Activated CD4-positive, CD25-positive, alpha-beta regulatory T cell (primary cell): ENCODE data around the gene CBFA2T3.

ENCODE experiments used
- DNase-seq, 4 experiments: peaks; one replicate each; lab custom pipeline; 2025; lab: John Stamatoyannopoulos, UW

Gene CBFA2T3

GRCh38 chr16:88995746-88996535 is 18.9 kb upstream of the CBFA2T3 start:
- no peak for DNase-seq

DNA sequence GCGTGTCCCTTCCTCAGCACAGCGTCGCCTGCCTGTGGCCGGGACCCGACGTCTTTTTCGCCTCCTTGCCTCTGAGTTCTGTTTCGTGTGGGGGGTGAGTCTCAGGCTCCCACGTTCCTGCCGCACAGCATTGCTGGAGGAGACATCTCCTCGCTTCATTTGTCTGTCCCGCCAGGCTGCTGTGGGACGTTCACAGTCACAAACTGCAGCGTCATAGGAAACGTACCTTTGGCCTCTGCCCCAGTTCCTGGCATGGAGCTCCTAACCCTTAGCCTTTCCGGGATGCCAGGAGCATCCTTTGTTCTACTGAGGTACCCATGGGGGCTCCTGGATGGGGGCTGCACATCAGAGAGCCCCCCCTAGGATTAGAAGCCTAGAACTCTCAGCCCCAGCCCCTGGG is 18.2 kb upstream of the CBFA2T3 start:
- DNase-seq = no peak

- DNase-seq = no peak
Observed at GRCh38 chr16:88994695-88995094, 17.7 kb upstream of the CBFA2T3 start.

GRCh38 chr16:88993946-88994600 is 17.1 kb upstream of the CBFA2T3 start:
- DNase-seq = no peak

DNA sequence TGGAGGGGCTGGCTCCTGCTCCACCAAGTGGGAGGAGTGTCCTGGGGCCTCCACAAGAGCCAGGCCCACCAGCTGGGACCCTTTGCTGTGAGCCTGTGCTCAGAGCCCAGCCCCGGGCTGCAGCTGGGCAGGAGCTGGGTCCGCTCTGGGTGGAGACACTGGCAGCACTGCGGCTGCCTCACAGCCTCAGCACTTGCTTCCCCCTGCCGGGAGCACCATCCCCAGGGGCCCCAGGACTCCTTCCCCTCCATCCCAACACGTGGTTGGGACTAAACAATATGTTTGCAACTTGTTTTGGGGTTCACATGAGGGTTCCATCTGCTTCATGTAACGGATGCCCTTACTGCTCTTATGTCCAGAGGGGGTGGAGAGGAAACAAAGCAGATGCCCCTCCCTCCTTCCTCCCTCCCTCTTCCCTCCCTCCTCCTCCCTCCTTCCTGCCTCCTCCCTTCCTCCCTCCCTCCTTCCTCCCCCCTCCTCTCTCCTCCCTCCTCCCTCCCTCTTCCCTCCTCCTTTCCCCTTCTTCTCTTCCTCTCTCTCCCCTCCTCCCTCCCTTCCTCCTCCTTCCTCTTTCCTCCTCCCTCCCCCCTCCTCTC is 16.3 kb upstream of the CBFA2T3 start:
- DNase-seq = no peak

- DNase-seq = no peak
Observed at GRCh38 chr16:88992351-88993165, 15.6 kb upstream of the CBFA2T3 start.

- no peak for DNase-seq
Observed at GRCh38 chr16:88991813-88992350, 14.9 kb upstream of the CBFA2T3 start.

DNA sequence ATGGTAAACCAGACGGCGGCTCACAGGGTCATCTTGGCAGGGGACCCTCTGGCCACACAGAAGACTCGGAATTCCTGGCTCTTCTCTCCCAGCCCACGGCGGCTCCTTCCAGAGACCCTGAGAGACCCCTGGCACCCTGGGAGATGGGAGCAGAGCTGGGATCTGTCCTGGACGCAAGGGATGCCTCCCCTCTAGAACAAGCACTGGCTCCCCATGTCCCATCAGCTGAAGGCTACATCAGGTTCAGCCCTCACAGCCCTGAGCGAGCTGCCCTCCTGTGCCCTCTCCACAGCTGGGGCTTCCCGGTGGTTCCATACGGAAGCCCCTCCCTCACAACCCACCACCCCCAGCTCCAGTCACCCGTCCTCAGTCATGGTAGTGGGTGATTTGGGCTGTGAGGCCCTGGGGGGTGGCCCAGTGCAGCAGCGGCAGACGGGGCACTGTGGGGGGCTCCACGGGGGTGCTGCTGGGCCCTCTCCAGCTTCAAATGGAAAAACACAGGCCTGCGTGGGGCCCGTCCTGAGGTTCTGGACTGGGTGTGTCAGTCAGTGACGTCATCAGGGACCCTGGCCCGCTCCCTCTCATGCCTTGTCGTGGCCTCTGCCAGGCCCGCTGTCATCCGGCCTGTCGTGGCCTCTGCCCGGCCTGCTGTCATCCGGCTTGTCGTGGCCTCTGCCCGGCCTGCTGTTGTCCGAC is 13.0 kb upstream of the CBFA2T3 start:
- no peak for DNase-seq

GRCh38 chr16:88988980-88989811 is 12.2 kb upstream of the CBFA2T3 start:
- no peak for DNase-seq

DNA sequence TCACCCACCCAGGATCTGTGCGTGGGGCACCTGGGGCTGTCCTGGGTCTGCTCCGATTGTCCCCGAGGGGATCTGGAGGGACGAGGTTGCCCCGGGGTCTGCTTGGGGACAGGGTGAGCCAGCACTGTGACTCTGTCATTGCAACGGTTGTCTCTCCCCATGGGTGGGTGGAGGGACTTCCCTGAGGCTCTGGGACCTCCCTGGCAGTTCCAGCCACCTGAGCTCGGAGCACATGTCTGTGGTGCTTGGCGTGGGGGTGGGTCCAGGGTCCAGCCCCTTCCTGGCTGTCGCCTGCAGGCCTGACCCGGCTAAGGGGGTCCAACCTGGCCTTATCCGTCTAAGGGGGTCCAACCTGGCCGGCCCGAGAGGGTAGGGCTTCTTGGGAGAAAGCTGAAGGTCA is 8.5 kb upstream of the CBFA2T3 start:
- no peak for DNase-seq

GRCh38 chr16:88983771-88984687 is 7.0 kb upstream of the CBFA2T3 start:
- no peak for DNase-seq

- DNase-seq = no peak
Observed at GRCh38 chr16:88983165-88983564, 6.2 kb upstream of the CBFA2T3 start.

DNA sequence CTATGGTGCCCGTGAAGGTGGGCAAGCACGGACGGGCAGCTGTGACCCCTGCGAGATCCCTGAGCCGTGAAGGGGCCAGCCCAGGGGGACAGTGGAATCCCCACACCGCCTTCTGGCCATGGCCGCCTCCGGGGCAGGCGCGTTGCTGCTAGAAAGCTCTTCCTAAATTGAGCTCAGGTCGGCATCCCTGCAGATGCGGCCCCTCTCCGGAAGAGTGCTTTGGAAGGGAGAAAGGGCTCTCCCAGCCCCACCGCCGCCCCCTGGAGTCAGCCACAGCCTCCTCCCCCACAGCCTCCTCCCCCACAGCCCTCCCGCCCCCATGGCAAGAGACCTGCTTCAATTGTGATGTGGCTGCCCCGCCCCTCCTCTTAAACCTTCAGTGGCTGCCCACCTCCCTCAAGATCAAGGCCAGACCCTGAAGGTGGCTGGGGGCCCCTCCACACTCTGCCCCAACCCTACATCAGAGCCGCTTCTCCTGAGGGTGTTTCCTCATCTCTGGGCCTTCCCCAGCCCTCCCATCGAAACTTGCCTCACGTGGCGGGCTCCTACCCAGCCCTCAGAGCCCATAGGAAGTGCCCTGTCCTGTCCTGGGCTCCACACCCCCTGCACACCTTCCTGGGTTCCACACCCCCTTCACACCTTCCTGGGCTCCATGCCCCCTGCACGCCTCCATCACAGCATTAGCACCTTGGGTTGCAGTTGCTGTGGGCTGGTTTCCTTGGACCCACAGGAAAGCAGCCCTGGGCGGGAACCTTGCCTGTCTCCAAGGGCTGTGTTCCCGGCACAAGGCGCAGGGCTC is 5.5 kb upstream of the CBFA2T3 start:
- no peak for DNase-seq

GRCh38 chr16:88979353-88980015 is 2.5 kb upstream of the CBFA2T3 start:
- DNase-seq = no peak

DNA sequence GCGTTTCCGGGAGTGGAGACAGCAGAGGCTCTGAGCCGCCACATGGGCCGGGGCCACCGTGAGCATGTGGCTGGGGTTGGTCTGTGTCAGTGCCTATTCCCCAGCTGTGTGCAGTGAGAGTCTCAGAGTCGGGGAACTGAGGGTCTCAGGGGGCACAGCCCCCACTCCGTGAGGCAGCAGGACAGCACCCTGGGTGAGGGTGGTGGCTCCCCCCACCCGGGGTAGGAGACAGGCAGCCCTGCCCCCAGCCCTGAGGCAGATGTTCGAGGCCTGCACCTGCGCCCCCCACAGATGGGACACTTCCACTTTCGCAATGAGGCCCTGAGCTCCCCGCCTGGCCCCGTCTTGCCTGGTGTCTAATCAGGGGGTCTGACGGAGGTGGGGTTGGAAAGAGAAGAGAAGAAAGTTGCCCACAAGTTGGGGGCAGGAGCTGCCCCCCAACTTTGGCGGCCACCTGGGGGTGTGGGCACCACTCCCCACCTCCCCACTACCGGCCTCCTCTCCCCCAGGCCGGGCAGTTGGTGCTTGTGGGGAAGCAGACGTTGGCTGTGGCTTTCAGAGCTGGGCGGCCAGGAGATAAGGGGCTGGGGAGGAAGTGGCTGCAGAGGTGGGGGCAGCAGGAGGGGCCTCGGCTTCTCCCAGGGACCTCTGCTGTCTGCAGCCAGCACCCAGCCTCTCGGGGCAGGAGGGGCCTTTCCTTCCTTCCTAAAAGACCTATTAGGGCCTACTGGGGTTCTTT is 1.8 kb upstream of the CBFA2T3 start:
- DNase-seq = no peak

DNA sequence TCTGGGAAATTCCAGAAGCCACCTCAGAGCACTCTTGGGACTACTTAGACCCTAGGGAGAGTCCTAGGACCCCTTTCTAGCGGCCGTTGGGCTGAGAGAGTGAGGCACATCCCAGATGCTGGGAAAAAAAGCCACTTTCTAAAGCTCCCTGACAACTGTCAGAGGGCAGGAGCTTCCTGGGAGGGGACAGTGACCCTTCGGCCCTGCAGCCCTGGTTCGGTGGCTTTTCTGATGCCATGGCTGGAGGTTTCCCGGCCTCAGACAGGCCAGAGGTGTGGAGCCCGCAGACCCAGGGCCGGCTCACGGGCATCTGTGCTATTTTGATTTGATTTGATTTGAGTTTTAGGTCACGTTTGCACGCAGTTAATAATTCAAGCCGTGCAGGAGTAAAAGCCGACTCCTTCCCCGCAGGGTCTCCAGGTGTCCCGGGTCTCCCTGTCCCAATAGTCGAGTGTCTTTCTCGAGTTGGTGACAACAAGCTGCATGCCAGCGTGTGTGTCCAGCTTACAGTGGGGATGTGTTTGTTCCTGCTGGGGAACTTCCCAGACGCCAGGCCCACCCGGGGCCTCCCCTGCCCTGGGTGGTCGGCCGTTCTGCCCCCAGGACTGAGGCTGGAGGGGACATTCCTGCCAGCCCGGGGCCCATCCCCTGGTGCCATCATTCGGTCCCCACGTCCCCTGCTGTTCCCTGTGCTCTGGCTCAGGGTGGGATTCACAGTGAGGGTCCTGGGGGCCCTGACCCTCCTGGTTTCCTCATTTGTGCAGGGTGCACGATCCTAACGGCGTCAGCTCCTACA is 1.0 kb upstream of the CBFA2T3 start:
- DNase-seq = no peak
